Pulmonary artery endothelial cell (primary cell): Measurements from ENCODE around the gene PRADC1. TPM values are rescaled to one million over a fixed set of nuclear protein-coding genes. Genes with fewer than 3 reads are reported as not detected.
A peak's percentile ranks its signal among the peaks of the same experiment; 100 is the strongest.

Experiments
- DNase-seq: peaks from one replicate; pipeline ENCODE4 v3.0.0-alpha.2; 2011; ENCODE audit warnings: low read depth, low spot score
- total RNA-seq: library from RNA; depleted of rRNA; stranded (reverse); fragments of >200 nt; gene quantifications from 2 replicates; pipeline ENCODE4 v1.2.3, GENCODE V29; 2014

Gene PRADC1
- total RNA-seq, 1 donor from 2014 or later: 19.7 TPM

DNA sequence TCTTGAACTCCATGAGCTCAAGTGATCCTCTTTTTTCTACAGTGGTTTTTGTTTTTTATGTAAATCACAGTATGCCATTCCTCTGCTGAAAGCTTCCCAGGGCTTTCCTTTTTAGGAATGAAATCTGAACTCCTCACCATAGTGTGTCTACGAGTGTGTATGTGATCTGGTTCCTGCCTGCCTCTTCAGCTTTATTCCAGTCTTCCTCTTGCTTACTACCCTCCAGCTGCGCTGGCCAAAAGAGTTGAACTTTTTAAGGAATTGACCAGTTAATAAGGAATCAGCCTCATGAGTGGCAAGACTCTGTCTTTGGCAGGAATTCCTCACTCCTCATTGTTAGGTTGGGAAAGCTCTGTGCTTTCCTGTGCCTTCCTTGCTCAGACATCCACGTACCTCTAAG is 5.1 kb upstream of the PRADC1 start:
- no peak for DNase-seq

DNA sequence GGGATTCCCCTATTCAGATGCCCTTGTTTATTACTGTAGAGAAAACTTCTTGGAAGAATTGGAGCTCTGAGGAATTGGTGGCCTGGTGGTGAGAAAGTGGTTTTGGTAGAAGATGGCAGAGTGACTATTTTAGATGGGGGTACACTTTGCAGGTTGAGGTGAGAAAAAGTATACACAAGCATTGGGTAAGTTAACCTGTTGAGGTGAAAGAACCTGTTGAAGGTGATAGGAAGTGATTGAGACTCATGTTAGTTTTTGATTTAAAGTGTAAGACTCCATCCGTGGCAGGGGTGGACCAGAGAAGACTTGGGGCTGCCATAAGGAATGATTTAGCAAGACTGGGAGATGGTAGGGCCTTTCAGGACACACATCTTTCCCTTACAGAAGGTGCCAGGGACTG is 4.1 kb upstream of the PRADC1 start:
- no peak for DNase-seq

DNA sequence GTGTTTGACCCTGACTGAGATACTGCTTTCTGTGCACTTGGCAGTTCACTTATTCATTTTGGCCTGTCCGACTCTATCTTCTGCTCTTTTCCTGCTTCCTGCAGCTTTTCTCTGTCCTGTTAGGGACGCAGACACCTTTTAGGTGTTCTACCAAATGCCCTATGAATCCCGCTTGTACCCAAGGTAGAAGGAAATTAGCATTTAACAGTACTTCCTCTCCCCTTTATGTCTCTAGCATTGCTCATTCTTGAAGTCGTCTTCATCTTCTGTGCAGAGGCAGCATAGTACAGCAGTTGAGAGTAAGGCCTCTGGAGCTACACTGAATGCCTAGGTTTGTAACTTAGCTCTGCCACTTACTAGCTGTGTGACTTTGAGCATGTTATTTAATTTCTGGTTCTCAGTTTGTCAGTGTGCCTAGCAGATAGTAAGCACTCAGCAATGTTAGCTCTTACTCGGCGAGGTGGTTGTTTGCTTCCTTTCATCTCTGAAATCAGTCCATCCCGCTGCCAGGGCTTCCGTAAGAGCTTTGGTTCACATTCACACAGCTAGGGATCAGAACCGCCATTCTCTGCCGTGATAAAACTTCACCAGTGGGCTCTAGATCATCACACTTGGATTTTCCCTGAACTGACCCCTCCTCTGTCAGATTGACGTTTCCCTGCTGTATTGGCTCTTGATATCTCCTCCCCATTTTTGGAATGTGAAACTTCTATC is 2.4 kb upstream of the PRADC1 start:
- DNase-seq: no peak

DNA sequence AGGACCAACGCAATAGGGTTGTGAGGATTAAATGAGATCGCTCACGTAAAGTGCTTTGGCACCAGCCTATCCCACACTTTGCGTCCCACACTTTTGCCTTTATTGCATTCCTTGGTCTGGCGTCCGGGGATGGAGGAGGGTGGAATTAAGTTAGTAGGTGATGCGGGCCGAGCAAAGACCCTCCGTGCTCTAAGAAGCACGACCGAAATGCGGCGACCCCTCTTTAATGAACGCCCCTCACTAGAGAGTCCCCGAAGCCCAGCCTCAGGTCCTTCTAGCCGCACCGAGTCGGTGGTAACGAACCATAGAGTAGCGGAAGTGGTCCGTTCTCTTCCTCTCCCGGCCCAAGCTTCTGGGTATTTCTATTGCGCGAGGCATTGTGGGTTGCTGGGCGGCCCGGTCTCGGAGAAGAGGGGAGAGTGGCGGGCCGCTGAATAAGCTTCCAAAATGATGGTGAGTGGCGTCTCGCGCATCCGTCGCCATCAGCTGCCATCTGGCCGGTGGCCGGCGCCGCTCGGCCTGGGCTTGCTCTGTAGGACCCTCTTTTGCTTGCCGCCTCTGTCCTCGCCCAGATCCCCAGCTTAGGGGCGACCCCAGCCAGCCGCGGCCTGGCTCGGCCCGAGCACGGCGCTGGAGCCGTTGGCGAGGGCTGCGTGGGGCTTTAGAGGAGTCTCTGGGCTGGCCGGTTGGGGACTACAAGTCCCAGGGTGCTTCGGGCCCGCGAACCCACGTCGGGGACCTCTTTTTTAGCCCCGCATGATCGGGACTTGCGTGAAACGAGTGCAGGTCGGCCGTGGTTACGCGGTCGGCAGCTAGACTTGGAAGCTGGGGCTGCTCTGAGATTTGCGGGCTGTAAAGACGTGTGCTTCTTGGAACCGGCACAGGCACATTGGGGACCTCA is 1.1 kb upstream of the PRADC1 start, which contains the start of gene CCT7:
CCT7 (plus strand) TSS at position 377 of the 901 bp plus-strand sequence; CDS start at position 448, 71 bp downstream.
- peak; percentile 71 for DNase-seq

DNA sequence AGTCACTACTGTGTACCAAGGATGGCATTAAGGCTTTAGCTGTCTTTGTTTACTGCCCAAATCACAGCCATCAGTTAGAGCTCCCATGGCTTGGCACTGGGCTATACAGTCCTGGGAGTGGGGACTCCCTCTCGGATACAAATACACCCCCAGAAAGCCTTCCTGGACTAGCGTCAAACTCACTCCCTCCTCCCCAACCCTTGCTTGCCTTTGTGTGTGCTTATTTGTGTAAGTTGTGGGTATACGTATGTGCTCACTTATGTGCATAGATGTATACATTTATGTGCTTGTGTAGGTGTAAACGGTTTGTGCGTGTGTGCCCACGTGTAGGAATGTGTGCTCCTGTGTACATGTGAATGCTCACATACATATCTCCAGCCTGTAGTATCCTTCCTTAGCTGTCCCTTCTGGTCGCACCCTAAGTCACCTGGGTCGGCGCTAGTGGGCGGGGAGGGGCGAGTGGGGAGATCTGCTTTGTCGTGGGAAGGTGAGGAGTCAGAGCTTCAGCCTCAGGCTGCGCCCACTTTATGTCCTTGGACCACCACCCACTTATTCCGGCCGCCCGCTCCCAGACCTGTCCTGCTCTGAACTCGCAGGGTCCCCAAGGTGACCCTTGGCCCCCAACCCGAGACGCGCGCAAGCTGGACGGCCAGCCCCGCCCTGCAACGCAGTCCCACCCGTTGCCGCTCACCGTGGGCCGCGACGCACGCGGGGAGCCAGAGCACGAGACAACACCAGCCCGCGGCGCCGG is 461 bp downstream of the PRADC1 start:
- no peak for DNase-seq

DNA sequence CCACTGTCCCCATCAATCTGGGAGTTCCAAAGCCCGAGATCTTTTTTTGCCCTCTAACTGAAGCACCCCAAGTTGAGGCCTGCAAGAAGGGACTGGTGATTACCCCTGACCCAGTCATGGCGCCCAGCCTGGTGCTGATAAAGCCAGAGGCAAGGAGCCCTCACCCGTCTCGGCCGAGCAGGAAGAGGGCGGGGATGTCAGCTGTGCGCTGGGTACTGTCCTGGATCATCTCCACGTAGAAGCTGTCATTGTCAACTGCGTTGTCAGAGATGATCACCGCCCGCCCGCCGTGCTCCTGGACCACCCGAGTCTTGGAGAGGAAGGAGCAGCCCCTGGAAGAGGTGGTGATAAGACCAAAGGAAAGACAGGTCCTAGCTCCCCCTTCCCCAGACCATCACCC is 4.4 kb downstream of the PRADC1 start:
- no peak for DNase-seq

DNA sequence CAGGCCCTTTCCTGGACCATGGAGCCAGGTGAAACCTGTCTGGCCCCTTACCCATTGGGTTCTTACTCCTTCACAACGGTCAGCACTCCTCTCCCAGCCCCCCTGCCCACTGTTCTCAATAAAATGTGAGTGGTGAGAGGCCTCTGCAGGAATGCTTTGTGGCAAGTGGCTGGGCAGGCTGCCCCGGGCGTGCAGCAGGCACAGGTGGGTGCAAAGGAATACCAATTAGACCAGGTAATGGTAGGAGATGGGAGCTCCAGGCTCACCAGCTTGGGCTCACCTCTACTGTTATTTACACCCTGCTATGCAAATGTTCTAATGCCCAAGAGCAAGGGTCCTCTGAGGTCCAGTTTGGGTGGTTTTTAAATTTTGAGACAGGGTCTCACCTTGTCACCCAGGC is 6.0 kb downstream of the PRADC1 start:
- no peak for DNase-seq

DNA sequence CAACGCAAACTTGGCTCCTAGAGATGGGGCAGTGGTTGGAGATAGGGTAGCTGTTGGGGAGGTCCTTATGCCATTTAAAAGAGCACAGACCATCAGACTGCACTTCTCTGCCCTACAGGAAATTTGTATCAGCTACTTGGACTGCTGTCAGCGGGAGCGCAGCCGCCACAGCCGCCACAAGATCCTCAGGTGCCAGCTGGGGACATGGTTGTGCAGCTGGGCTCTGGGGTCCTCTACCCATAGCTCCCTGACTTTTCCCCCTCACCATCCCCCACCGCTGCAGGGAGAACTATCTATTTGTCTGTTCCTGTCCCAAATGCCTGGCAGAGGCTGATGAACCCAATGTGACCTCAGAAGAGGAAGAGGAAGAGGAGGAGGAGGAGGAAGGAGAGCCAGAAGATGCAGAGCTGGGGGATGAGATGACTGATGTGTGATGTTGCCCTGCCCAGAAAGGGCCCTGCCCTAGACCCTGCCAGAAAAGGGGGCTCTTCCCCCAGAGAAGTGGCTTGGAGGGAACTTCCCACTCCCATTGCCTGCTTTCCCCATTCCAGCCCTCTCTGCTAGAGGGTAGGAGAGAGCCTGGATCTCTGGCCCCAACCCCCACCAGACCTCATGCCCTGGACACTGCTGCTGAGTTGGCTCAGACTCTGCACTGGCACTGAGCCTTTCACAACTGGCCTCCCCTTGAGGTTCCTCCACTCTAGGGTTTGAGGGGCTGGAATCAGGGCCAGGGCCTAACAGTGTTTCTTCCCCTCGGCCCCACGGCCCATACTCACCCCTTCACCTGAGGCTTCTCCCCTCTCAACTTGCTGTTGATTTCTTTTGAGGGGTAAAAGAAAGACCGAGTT is 7.3 kb downstream of the PRADC1 start:
- DNase-seq: no peak

DNA sequence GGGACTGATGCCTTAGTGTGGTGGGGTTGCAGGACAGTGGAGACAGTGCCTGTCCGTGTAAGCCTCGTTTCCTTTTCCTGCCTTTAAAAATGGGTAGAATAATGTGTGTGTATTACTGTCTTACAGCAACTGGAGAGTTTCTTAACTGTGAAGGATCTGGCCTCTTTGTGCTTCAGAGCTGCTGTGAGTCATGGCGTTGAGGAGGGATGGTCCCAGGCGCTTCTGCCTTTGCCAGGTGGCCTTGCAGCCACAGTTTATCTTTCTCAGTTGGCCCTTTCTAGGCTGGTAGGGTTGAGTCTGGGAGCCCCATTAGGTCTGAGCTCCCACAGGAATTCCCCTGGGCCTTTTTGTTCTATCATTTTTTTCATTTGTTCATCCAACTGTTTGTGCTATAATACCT is 9.2 kb downstream of the PRADC1 start:
- no peak for DNase-seq

DNA sequence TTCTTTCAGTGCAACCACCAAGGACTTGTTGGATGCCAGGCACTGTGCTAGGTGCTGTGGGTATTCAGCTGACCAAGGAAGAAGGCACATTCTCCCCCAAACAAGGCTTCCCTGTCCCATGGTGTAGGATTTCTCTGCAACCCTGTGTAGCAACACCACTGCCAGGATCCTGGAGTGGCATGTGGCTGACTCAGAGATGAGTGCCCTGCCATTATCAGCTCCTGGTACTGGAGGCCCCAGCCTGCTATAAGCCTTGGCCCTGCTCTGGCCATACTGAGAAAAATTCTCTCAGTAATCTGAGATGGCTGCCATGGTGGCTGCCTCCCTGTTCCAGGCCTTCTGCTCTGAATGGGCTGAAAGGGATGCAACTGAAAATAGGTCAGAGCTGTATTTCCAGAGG is 14.7 kb downstream of the PRADC1 start:
- DNase-seq: no peak

DNA sequence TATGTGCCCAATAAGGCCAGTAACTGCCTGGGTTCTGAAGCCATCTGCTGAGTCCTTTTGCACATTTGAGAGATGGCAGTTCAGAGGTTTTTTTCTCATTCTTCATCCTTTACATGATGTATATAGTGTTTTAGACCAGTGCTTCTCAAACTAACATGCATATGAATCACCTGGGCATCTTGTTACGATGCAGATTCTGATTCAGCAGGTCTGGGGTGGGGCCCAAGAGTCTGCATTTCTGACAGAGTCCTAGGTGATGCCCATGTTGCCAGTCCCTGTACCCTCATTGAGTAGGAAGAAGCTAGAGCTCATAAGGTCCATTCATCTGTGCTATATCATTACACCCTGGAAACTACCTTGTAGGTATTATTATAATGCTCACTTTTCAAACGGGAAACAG is 15.2 kb downstream of the PRADC1 start:
- DNase-seq: no peak

DNA sequence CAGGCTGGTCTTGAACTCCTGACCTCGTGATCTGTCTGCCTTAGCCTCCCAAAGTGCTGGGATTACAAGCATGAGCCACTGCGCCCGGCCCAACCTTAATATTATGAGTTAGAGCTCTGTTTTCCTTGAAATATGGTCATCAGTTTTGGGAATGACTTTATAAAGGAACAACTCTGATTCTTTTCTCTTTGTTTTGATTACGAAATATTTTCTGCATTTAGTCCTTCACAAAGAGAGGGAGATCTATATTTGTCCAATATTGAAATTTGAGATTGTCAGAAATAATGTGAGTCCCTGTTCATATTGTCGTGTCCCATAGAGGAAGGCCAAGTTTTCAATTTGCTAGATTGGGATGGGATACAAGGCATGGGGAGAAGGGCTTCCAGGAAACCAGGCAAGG is 15.9 kb downstream of the PRADC1 start:
- DNase-seq: no peak

DNA sequence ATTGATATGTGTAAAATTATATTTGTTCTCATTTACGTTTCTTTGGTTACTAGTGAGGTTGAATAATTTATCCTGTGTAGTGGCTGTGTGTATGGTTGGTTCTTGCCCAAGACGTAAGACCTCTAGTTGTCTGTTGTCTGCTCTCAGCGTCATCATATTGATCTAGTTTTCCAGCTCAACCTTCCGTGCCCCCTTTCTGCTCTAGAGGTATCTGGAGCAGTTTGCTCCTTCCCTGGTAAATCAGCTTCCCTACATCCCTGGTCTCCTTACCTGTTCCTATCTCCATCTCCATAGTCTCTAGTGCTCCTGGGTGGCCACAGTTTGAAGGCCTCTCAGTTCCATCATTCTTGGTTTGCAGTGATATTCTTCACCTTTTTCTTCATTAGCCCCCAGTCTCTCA is 17.8 kb downstream of the PRADC1 start:
- DNase-seq: no peak

DNA sequence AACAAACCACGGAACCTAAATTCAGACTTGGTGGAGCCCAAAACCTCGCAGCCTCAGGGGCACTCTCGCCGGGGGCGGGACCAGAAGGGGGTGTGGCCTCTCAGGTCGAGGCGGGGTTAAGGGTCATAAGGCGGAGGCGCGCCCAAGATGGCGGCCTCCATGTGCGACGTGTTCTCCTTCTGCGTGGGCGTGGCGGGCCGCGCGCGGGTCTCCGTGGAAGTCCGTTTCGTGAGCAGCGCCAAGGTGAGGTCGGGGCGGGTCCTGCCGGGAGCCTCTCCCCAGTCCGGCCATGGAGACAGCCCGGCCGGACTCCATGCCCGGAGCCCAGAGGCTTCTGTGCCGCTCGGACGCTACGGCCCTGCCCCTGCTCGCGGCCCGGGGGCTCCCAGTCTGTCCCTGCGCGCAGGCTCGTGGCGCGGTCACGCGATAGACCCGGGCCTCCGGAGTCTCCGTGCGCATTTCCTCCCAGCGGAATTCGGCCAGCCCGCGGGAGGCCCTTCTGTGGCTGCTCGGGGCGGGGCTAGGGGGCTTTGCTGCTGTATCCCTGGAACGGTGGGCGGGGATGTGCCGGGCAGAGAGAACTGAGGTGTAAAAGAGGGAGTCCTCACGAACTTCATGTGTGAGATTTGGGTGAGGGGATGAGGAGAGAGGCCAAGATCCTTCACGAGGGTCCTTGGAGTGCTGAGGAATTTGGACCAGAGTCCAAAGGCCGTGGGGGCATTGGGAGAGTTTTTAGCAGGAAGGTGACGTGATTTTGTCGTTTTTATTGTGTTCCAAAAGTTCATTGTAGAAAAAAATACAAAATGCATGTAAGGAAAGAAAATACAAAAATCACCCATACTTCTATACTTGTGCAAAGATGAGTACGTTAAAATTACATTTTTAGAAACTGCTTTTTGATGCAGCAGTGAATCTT is 18.7 kb downstream of the PRADC1 start, which contains the start of gene SMYD5:
SMYD5 (plus strand) TSS at position 126 of the 916 bp plus-strand sequence; CDS start at position 148, 22 bp downstream.
- DNase-seq: peak; percentile 39

DNA sequence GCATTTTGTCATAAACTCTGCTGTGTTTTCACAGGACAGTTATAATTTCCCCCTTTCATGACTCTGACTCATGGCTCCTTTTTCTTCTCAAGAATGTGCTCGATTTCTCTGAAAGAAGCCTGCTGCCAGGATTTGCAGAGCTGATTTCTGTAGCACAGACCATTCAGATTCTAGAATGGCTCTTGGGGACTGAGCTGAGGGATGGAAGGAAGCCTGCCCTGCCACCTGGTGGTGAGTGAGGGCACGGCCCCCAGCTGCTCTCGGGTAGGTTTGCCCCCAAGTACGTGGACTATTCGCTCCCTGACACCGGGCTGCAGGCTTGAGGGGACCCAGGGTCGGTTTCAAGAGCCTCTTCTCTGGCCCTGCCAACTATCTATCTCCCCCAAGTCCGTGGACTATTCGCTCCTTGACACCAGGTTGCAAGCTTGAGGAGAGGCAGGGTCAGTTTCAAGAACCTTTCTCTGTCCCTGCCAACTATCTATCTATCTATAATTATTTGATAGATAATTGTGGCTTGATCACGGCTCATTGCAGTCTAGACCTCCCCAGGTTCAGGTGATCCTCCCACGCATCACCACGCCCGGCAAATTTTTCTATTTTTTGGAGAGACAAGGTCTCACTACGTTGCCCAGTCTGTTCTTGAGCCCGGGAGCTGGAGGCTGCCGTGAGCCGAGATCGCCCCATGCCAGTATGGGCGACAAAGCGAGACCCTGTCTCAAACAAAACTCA is 20.4 kb downstream of the PRADC1 start:
- peak; percentile 43 for DNase-seq

DNA sequence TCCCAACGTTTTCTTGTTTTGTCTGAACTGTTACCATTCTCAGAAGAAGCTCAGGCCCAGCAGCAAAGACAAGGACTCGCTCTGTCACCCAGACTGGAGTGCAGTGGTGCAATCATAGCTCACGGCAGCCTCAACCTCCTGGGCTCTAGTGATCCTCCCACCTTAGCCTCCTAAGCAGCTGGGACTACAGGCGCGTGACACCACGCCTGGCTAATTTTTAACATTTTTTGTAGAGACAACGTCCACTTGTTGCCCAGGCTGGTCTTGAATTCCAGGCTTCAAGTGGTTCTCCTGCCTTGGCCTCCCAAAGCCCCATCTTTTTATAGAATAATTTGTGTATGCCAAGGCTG is 21.0 kb downstream of the PRADC1 start:
- DNase-seq: no peak

DNA sequence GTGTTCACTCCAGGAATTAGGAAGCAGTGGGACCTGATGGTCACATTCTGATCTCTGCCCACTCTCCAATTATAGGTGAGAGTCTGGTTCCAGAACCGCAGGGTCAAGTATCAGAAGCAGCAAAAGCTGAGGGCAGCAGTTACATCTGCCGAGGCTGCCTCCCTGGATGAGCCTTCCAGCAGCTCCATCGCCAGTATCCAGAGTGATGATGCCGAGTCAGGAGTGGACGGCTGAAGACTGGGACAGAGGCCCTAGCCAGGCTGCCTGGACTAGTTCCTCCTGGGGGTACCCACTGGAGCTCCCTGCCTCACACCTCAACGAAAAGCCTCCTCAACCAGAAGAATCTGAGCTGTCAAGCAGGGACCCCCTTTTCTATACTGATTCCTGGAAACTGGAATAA is 22.3 kb downstream of the PRADC1 start:
- no peak for DNase-seq

DNA sequence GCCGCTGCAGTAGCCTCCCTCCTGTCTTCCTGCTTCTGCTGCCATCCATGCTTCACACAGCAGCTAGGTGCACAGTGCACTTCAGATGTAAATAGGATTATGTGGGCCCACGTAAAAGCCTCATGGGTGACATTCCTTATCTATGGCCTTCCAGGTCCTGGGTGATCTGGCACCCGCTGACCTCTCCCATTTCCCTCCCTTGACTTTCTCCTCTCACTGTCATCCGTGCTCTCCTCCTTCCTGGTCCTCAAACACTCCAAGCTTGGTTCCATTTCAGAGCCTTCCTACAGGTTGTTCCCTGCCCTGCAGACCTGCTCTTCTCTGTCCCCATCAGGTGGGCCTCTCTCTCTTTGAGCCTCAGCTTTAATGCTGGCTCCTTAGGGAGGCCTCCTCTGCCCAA is 23.0 kb downstream of the PRADC1 start:
- DNase-seq: no peak

DNA sequence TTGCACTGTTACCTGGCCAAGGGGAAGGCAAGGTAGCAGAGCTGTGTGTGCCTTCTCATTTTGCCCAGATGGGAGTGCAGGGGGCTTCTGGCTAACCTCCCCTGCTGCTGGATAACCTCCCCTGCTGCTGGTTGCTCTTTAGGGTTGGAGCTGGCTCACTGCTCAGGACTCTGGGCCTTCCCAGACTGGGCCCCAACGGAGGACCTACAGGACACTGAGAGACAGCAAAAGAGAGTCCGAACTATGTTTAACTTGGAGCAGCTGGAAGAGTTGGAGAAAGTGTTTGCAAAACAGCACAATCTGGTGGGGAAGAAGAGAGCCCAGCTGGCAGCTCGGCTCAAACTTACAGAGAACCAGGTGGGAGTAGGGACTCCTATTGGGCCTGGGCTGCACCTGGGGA is 24.8 kb downstream of the PRADC1 start:
- no peak for DNase-seq
